ENCODE measurements around the gene MERTK. TPM values are rescaled to one million over a fixed set of nuclear protein-coding genes. Genes with fewer than 3 reads are reported as not detected.

MERTK gene
- total RNA-seq, 4 donors from 2014 or later, result 5.5 to 6.7 (median 5.7) TPM

- peaks cover 3% of the 10 kb centered on the region for H3K4me1 ChIP-seq
- no peak overlapping the region for H3K4me3 ChIP-seq
- H3K27me3 ChIP-seq, result no peaks in the 10 kb centered on the region
- H3K27ac ChIP-seq, result no peak overlapping the region
- WGBS, result 75% methylated on average over 4 of the region's 4 CpGs
- no peak for DNase-seq (ENCODE audit: low spot score in 2 of 2)
- H3K36me3 ChIP-seq, result peaks cover 24% of the 10 kb centered on the region
- H3K9me3 ChIP-seq, result no peaks in the 10 kb centered on the region
- no peak for TF ChIP-seq POLR2A (IDR thresholded peaks at IDR 0.05)
- TF ChIP-seq CTCF (IDR thresholded peaks at IDR 0.05), result no peak
- TF ChIP-seq POLR2AphosphoS5 (IDR thresholded peaks at IDR 0.05), result no peak
- no peak for TF ChIP-seq EP300 (IDR thresholded peaks at IDR 0.05)
These were observed 87.1 kb downstream of the MERTK start for GRCh38 chr2:111985514-111985913.

DNA sequence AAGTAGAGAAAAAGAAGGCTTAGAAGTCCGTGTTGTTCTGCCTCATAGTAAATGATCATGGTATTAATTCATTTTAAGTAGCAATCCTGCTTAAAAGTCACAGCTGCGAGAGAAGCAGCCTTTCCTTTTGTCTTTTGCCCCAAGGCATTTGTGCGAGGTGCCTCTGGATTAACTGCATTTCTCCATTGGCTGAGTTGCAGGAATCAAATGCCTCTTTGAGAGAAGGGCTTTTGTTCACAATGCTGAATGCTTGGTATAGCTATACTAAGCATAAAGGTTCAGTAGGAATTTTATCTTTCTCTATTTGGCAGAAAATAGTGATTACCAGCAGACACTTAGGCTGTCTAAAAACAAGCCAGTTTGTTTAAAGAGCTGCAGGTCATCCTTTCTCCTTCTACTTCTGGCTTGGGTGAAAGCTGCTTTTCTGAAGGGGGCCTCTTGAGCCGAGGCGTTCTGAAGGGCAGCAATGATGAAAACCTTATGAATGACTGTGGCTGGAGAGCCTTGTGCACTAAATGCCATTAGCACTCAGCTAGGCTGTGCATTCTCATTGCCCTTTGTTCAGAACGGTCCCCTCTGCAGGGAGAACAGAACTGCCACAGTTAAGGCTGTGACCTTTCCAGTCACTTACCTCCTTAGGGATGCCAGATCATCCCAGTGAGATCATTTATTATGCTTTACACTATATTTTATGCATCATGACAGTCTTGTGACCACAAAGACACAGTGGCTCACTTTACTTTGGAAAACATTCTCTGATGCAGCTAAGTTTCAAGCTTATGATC is 87.9 kb downstream of the MERTK start:
- H3K4me1 ChIP-seq, result peaks cover 3% of the 10 kb centered on the region
- no peak overlapping the region for H3K4me3 ChIP-seq
- DNase-seq (ENCODE audit: low spot score in 2 of 2), result no peak
- no peaks in the 10 kb centered on the region for H3K9me3 ChIP-seq
- TF ChIP-seq EP300 (IDR thresholded peaks at IDR 0.05) (no peak), POLR2AphosphoS5 (IDR thresholded peaks at IDR 0.05) (no peak), CTCF (IDR thresholded peaks at IDR 0.05) (no peak), POLR2A (IDR thresholded peaks at IDR 0.05) (no peak)
- no peaks in the 10 kb centered on the region for H3K27me3 ChIP-seq
- H3K27ac ChIP-seq, result no peak overlapping the region
- 49% methylated on average over 6 of the region's 6 CpGs for WGBS
- H3K36me3 ChIP-seq, result peaks cover 24% of the 10 kb centered on the region

DNA sequence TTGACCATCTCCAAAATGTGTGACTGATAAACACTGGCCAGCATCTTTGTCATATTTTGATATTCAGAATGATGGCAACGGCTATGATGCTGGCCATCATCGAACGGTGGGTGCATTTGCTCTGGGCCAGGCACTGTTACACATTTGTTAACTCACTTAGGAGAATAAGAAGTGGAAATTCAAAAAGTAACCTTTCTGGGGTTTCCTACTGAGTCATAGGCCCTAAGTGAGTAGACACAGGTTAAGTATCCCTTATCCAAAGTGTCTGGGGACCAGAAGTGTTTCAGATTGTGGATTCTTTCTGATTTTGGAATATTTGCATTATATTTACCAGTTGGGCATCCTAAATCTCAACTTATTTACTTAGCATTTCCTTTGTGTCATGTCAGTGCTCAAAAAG is 92.0 kb downstream of the MERTK start:
- no peaks in the 10 kb centered on the region for H3K9me3 ChIP-seq
- no peak for DNase-seq (ENCODE audit: low spot score in 2 of 2)
- no peak overlapping the region for H3K4me3 ChIP-seq
- H3K4me1 ChIP-seq, result peaks cover 3% of the 10 kb centered on the region
- TF ChIP-seq POLR2AphosphoS5 (IDR thresholded peaks at IDR 0.05) (no peak), EP300 (IDR thresholded peaks at IDR 0.05) (no peak), CTCF (IDR thresholded peaks at IDR 0.05) (no peak), POLR2A (IDR thresholded peaks at IDR 0.05) (no peak)
- no peaks in the 10 kb centered on the region for H3K27me3 ChIP-seq
- no peak overlapping the region for H3K27ac ChIP-seq
- WGBS, result 99% methylated on average over 3 of the region's 3 CpGs
- peaks cover 12% of the 10 kb centered on the region for H3K36me3 ChIP-seq

GRCh38 chr2:111990856-111991255 is 92.4 kb downstream of the MERTK start:
- H3K4me1 ChIP-seq, result no peaks in the 10 kb centered on the region
- H3K4me3 ChIP-seq, result no peak overlapping the region
- WGBS, result 92% methylated on average over 7 of the region's 7 CpGs
- DNase-seq (ENCODE audit: low spot score in 2 of 2), result no peak
- no peaks in the 10 kb centered on the region for H3K27me3 ChIP-seq
- no peak overlapping the region for H3K27ac ChIP-seq
- no peaks in the 10 kb centered on the region for H3K9me3 ChIP-seq
- peaks cover 15% of the 10 kb centered on the region for H3K36me3 ChIP-seq
- no peak for TF ChIP-seq POLR2AphosphoS5 (IDR thresholded peaks at IDR 0.05)
- no peak for TF ChIP-seq CTCF (IDR thresholded peaks at IDR 0.05)
- TF ChIP-seq EP300 (IDR thresholded peaks at IDR 0.05), result no peak
- TF ChIP-seq POLR2A (IDR thresholded peaks at IDR 0.05), result no peak

- no peak for DNase-seq (ENCODE audit: low spot score in 2 of 2)
- H3K4me1 ChIP-seq, result no peaks in the 10 kb centered on the region
- H3K4me3 ChIP-seq, result no peak overlapping the region
- no peaks in the 10 kb centered on the region for H3K9me3 ChIP-seq
- no peaks in the 10 kb centered on the region for H3K27me3 ChIP-seq
- TF ChIP-seq POLR2AphosphoS5 (IDR thresholded peaks at IDR 0.05), result no peak
- TF ChIP-seq POLR2A (IDR thresholded peaks at IDR 0.05), result no peak
- TF ChIP-seq CTCF (IDR thresholded peaks at IDR 0.05), result no peak
- TF ChIP-seq EP300 (IDR thresholded peaks at IDR 0.05), result no peak
- WGBS, result 92% methylated on average over 8 of the region's 8 CpGs
- no peak overlapping the region for H3K27ac ChIP-seq
- peaks cover 22% of the 10 kb centered on the region for H3K36me3 ChIP-seq
These were observed 95.6 kb downstream of the MERTK start for GRCh38 chr2:111994042-111994441.

Measured in suprapubic skin (tissue), 4 donors.